Esophagus squamous epithelium (tissue), 4 donors: ENCODE data around the gene SGK2.

Experiments used
- CTCF ChIP-seq, 6 experiments: fragments of 450-650 bp in 4 of 6; fragments of 200-600 bp in 2 of 6; sonication (generic) in 2 of 6; IDR thresholded peaks; one replicate each; pipeline ENCODE4 v1.5.1; 2016 to 2019; ENCODE audit warnings: antibody characterized with exemption in 6 of 6, mild to moderate bottlenecking in 4 of 6, moderate library complexity in 4 of 6
- POLR2A ChIP-seq, 4 donors: fragments of 450-650 bp; IDR thresholded peaks; one replicate each; pipeline ENCODE4 v1.6.1; 2017; ENCODE audit warnings: antibody characterized with exemption in 4 of 4, mild to moderate bottlenecking in 4 of 4, moderate library complexity in 3 of 4

DNA sequence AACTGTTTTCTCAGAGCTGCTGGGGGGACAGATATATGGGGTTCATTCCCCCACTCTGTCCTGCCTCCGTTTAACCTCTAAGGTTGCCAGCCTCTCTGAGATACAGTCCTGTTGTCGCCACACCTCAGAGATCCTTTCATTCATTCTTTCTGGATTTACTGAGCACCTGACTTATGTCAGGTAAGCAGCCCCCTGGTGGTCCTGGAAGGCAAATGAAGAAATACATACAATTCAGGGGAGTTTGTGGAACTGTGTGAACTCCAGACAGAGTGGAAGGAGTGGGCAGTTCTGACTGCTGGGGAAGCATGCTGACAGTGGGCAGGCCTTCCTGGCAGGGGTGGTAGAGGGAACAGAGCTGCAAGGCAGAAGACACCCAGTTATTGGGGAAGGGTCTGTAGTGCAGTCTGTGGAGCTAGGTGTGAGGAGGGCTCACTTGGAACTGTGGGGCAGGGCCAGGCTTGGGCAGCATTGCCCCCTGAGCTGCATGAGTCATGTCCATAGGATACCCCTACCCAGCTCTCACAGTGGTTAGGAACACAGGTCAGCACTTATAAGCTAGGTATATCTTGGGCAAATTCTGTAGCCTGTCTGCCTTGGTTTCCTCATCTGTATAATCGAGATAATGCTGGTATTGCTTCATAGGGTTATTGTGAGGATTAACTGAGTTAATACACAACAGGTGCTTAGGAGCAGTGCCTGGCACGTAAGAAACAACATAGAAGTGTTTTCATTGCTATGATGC is 12.8 kb upstream of the SGK2 start:
- TF ChIP-seq CTCF (IDR thresholded peaks at IDR 0.05) = no peak
- TF ChIP-seq POLR2A (IDR thresholded peaks at IDR 0.05) = no peak
